K562 (cell line): ENCODE data around the gene AFG1L. TPM values are rescaled to one million over a fixed set of nuclear protein-coding genes. Genes with fewer than 3 reads are reported as not detected.

ENCODE experiments used
- ADNP ChIP-seq: fragments of 200-800 bp; sonication (Bioruptor generic); IDR thresholded peaks from 2 replicates; pipeline ENCODE4 v1.6.1; 2016; ENCODE audit warnings: missing genetic modification characterization, missing compliant biosample characterization
- C11orf30 ChIP-seq: fragments of 450-650 bp; IDR thresholded peaks from 2 replicates; pipeline ENCODE4 v1.6.1; 2016; ENCODE audit warnings: low read depth, mild to moderate bottlenecking
- CBFA2T2 ChIP-seq: fragments of 450-650 bp; conservative IDR thresholded peaks from 2 replicates; pipeline ENCODE4 v1.6.1; 2017; ENCODE audit warnings: mild to moderate bottlenecking
- ETV6 ChIP-seq, 3 experiments: fragments of 150-350 bp in 1 of 3; sonication (generic) in 1 of 3; formaldehyde crosslinking in 1 of 3; IDR thresholded peaks; 2 replicates each; pipeline versions ENCODE4 v1.6.1 to v1.8.0; 2014 to 2022; ENCODE audit warnings: borderline replicate concordance in 2 of 3, low read depth in 2 of 3, antibody characterized with exemption in 1 of 3, low read length in 1 of 3, mild to moderate bottlenecking in 1 of 3, missing genetic modification reagents in 1 of 3
- HNRNPL ChIP-seq: fragments of 200-400 bp; formaldehyde crosslinking; IDR thresholded peaks from 2 replicates; pipeline ENCODE4 v1.6.1; 2017; ENCODE audit warnings: low read depth, mild to moderate bottlenecking, low read length
- NFIC ChIP-seq: fragments of 450-650 bp; IDR thresholded peaks from 2 replicates; pipeline ENCODE4 v1.6.1; 2017; ENCODE audit warnings: mild to moderate bottlenecking, inconsistent platforms
- PHF8 ChIP-seq: fragments of 200-600 bp; sonication (generic); IDR thresholded peaks from 2 replicates; pipeline ENCODE4 v1.6.1; 2012; ENCODE audit warnings: mixed run types, mild to moderate bottlenecking, inconsistent platforms, low read length, moderate library complexity, borderline replicate concordance
- TCF7L2 ChIP-seq: fragments of 150-350 bp; IDR thresholded peaks from 2 replicates; pipeline ENCODE4 v1.6.1; 2016; ENCODE audit warnings: low read depth, mild to moderate bottlenecking, low read length, moderate library complexity
- ZNF197 ChIP-seq: fragments of 200-800 bp; sonication (Bioruptor generic); IDR thresholded peaks from 2 replicates; pipeline ENCODE4 v1.6.1; 2016; ENCODE audit warnings: low read depth, missing genetic modification characterization, missing compliant biosample characterization
- polyA plus RNA-seq, 8 experiments: library from polyadenylated mRNA; depleted of rRNA in 4 of 8; stranded (reverse) in 5 of 8; unstranded in 3 of 8; fragments of >200 nt; fragmentation: Nextera tagmentation in 2 of 8; fragmentation: Illumina TruSeq in 1 of 8; extraction: Ambion mirVana in 2 of 8; extraction: Trizol in 1 of 8; gene quantifications; 2 replicates each; pipeline versions ENCODE4 v1.2.1 to v1.2.3, GENCODE V29; 2011 to 2014; ENCODE audit warnings: inconsistent platforms in 1 of 8, missing spikeins in 1 of 8
- total RNA-seq, 7 experiments: library from RNA; depleted of rRNA in 6 of 7; stranded (reverse); fragments of >200 nt in 6 of 7; fragmentation: Illumina TruSeq in 2 of 7; extraction: Trizol in 2 of 7; gene quantifications; 2 replicates each; pipeline versions ENCODE4 v1.2.1 to v1.2.3, GENCODE V29; 2011 to 2021; ENCODE audit warnings: low replicate concordance in 1 of 7
- TF ChIP-seq, protein P1 (sequence below): sonication (generic); formaldehyde crosslinking; IDR thresholded peaks from 2 replicates; pipeline ENCODE4 v1.8.0; 2022; ENCODE audit warnings: mild to moderate bottlenecking, missing genetic modification reagents
- TF ChIP-seq, protein P2 (sequence below), 2 experiments: fragments of 450-650 bp in 1 of 2; sonication (generic) in 1 of 2; formaldehyde crosslinking; conservative IDR thresholded peaks; 2 replicates each; pipeline versions ENCODE4 v1.4.0 to v1.8.1; 2020 to 2022; ENCODE audit warnings: mild to moderate bottlenecking in 1 of 2, missing genetic modification reagents in 1 of 2

The AFG1L gene
- total and polyA plus RNA-seq, 9 of the 15 experiments (the other 6 are each of a cell fraction or from before 2014, with no cell fraction given) = 2.2 to 15.5 (median 5.8) TPM

GRCh38 chr6:108366236-108366635 is 71.4 kb downstream of the AFG1L start (continued):
- no peak for TF ChIP-seq ADNP
- no peak for TF ChIP-seq PHF8
- TF ChIP-seq C11orf30 = peak; percentile 57
- TF ChIP-seq CBFA2T2 = no peak
- TF ChIP-seq ZNF197 (CRISPR knock-in tag) = no peak
- TF ChIP-seq TCF7L2 = no peak
- TF ChIP-seq ETV6 (IDR thresholded peaks at IDR 0.05; ENCODE audit: borderline replicate concordance in 1 of 2, low read depth in 2 of 2, low read length in 1 of 2) = no peak
- TF ChIP-seq ETV6 (CRISPR knock-in tag; IDR thresholded peaks at IDR 0.05; ENCODE audit: borderline replicate concordance) = no peak
- TF ChIP-seq, protein P1, sequence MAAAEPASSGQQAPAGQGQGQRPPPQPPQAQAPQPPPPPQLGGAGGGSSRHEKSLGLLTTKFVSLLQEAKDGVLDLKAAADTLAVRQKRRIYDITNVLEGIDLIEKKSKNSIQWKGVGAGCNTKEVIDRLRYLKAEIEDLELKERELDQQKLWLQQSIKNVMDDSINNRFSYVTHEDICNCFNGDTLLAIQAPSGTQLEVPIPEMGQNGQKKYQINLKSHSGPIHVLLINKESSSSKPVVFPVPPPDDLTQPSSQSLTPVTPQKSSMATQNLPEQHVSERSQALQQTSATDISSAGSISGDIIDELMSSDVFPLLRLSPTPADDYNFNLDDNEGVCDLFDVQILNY (CRISPR knock-in tag) = no peak
- no peak for TF ChIP-seq NFIC
- TF ChIP-seq, protein P2, sequence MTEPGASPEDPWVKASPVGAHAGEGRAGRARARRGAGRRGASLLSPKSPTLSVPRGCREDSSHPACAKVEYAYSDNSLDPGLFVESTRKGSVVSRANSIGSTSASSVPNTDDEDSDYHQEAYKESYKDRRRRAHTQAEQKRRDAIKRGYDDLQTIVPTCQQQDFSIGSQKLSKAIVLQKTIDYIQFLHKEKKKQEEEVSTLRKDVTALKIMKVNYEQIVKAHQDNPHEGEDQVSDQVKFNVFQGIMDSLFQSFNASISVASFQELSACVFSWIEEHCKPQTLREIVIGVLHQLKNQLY (CRISPR knock-in tag; conservative IDR thresholded peaks at IDR 0.05) = no peak
- no peak for TF ChIP-seq HNRNPL
